GM21576 (cell line): ENCODE results near the gene SMIM35.
"Not testable (repeated sequence)": the region's sequence is repeated elsewhere in the genome, so short reads cannot be mapped to it uniquely, and the experiment has no call there.

Source experiments
- ATAC-seq: cut with Tn5 transposase; IDR thresholded peaks from one replicate; pipeline ENCODE4 v1.9.1; 2021; ENCODE audit warnings: mild to moderate bottlenecking, moderate library complexity; ENCODE audit not compliant: unreplicated experiment

SMIM35 gene

GRCh38 chr11:118082880-118083552 lies 3.7 kb downstream of the SMIM35 start:
- ATAC-seq, result no peak

GRCh38 chr11:118081241-118081958 lies 5.4 kb downstream of the SMIM35 start:
- no peak for ATAC-seq

DNA sequence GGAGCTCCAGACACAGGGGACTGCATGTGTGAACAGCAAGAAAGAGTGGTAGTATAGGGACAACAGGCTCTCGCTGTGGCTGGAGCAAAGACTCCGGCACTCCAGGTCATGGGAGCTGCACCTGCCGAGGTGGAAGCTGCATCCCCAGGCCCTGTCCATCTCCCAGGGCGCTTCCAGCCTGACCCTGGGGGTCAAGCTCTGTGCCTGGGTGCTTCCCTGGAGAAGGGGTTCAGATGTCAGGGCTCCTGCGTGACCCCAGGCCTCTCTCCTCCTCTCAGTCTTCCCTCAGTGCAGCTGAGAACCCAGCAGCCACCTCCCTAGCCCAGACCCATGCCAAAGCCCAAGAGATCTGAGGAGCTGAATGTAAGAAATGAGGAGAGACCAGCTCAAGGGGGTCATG lies 6.5 kb downstream of the SMIM35 start:
- no peak for ATAC-seq

- no peak for ATAC-seq
Measured at GRCh38 chr11:118079491-118079890, 7.3 kb downstream of the SMIM35 start.

- ATAC-seq, result no peak
Measured at GRCh38 chr11:118078911-118079411, 7.8 kb downstream of the SMIM35 start.

DNA sequence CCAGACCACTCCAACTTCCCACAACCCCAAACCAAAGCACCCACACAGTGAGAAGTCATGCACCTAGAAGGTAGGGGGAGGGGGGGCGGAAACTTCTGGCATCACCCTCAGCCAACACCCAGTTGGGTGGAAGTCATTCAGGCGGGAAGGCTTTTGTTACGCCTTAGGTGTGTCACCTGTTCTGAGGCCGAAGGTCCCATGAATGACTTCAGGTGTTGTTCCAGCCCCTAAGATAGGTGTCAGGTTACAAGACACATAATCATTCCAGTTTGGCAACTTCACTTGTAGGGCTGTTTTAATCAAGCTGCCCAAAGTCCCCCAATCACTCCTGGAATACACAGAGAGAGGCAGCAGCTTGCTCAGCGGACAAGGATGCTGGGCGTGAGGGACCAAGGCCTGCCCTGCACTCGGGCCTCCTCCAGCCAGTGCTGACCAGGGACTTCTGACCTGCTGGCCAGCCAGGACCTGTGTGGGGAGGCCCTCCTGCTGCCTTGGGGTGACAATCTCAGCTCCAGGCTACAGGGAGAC lies 9.9 kb downstream of the SMIM35 start, which contains the start of gene TMPRSS4:
Gene TMPRSS4 (plus strand): TSS at position 325 of the 528 bp plus-strand sequence. CDS start 225 bp downstream, outside the sequence.
- ATAC-seq, result no peak

DNA sequence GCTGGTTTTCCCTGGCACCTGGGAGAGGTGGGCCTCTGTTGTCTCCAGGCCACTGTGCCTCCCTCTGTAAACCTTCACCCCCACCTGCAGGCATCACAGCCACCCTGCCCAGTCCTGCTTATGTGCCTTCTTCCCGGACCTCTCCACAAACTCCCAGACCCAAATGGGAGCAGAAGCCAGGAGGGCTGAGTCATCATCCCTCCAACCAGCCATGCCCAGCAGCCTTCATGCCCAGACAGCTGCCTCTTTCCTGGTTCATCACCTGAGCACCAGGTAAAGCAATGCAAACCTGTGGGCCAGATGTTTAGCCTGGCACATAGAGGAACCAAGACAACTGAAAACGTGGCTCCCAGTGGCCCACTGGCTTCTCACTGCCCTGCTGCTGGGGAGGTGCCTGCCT lies 12.0 kb downstream of the SMIM35 start:
- ATAC-seq, result no peak

- ATAC-seq, result no peak
Measured at GRCh38 chr11:118074091-118074685, 12.6 kb downstream of the SMIM35 start.

DNA sequence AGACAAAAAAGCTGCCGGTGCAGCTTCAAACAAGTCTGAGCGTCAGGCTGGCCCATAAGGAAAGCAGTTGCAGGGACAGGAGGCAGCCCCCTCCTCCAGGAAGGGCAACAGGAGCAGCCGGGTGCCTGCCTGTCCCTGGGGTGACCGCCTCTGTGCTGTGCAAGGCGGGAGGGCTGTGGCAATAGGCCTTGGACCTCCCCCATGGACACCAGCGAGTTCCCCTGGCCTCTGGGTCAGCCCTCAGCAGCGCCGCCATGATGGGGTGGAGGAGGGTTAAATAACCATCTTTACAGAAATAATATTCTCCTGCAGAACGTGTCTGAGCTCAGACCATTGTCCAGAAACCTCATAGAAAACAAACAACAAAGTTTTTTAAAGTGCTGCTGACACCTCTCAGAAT lies 13.2 kb downstream of the SMIM35 start:
- ATAC-seq, result no peak

- no peak for ATAC-seq
Measured at GRCh38 chr11:118071416-118072030, 15.2 kb downstream of the SMIM35 start.

- no peak for ATAC-seq
Measured at GRCh38 chr11:118068945-118069612, 17.7 kb downstream of the SMIM35 start.

DNA sequence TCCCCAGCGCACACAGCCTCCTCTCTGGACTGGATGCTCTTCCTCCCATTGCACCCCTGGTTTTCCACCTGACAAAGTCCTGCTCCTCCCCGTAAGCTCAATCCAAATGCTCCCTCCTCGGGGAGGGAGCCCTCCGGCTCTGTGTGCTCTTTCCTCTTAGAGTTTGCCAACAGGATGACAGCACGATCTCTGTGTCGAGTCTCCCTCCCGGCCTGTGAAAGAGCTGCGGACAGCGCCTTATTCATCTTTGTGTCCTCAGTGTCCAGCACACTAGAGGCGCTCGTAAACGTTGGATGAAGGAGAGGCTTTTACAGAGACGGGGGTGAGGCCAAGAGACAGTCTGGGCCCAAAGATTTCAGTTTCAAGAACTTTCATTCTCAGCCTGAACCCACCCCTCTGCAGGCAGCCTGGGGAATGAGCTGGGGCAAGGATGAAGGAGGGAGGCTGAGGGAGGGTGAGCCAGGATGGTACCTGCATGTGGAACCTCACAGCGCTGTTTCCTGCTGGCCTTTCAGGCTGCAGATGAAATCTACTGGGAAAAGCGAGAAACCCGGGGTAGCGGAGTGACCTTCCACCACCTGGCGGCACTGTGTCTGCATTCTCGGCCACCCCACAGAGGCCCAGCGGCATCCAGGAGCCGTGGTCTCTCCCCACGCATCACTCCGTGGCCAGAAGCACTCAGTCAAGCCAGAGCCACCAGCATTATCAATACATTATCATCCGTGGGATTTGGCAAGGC lies 18.4 kb downstream of the SMIM35 start:
- ATAC-seq, result no peak

GRCh38 chr11:118067006-118067405 lies 19.8 kb downstream of the SMIM35 start:
- no peak for ATAC-seq

DNA sequence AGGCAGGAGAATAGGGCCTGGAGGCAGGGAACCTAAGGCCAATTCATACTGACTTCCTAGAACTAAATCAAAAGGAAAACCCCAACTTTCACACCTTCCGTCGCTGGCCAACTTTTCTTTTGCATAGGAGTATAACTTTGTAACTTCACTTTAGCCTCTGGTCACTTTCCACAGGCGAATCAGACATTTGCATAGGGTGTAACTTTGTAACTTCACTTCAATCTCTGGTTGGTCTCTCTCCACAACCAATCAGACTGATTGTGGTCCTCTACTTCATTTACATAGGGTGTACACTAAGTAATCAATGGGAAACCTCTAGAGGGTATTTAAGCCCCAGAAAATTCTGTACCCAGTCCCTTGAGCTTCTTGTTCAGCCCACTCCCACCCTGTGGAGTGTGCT lies 21.4 kb downstream of the SMIM35 start:
- ATAC-seq, result no peak

DNA sequence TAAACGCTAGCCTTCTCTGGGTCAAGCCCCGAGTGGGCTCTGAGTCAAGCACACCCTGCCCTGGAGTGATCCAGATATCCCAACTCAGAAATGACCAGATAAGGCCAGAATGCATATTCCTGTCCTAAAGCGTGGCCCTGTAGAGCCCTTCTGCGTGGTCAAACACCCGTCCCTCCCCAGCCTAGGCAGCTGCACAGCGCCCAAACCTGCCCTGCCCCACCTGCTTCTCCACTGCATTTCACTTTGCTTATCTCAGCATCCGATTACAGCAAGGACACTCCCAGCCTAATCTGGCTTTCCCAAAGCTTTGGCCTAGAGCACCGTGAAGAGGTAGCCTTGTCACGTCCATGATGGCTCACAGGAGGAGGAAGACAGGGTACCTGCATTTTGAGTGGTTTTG lies 21.8 kb downstream of the SMIM35 start:
- no peak for ATAC-seq

DNA sequence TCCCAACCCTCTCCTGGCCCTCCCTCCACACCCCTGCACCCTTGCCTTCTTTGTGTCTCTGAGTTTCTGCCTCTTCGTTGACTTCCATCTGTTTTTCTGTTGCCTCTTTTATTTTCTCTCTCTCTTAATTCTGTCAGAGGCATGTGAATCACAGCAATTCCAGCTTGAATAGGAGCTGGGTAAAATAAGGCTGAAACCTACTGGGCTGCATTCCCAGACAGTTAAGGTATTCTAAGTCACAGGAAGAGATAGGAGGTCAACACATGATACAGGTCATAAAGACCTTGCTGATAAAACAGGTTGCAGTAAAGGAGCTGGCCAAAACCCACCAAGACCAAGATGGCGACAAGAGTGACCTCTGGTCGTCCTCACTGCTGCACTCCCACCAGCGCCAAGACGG lies 24.1 kb downstream of the SMIM35 start:
- ATAC-seq, result not testable (repeated sequence)

- ATAC-seq, result not testable (repeated sequence)
Measured at GRCh38 chr11:118062181-118062580, 24.6 kb downstream of the SMIM35 start.

GRCh38 chr11:118061586-118062125 lies 25.1 kb downstream of the SMIM35 start:
- no peak for ATAC-seq

DNA sequence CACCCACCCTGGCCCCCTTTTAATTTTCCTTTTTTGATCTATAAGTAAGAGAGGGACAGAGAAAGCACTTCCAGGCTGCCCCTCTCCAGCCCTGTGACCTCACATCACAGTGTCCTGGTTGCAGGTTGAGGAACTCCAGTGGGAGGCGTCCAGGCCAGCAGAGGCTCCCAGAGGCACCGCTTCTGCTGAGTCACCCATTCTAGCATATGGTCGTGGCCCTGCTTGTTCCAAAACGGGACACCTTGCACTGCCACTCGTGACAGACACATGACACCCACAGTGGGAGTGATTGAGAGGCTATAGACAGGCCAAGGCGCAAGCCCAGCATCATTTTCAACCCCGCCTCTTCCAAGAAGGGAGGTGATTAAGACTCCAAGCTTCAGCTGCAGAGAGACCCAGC lies 25.9 kb downstream of the SMIM35 start:
- ATAC-seq, result no peak
